IMR-90 (cell line): ENCODE results near the gene COG4.

Experiments
- BHLHE40 ChIP-seq: fragments of 150-350 bp; IDR thresholded peaks from 2 replicates; pipeline ENCODE4 v1.6.1; 2016; ENCODE audit warnings: mild to moderate bottlenecking, low read depth, low read length
- CEBPB ChIP-seq: IDR thresholded peaks from 2 replicates; pipeline ENCODE4 v1.6.1; 2012; ENCODE audit warnings: low read depth, low read length, improper control_type of control experiment
- CHD1 ChIP-seq: IDR thresholded peaks from 2 replicates; pipeline ENCODE4 v1.6.1; 2012; ENCODE audit warnings: low read depth, low read length, improper control_type of control experiment
- CTCF ChIP-seq: conservative IDR thresholded peaks from 2 replicates; pipeline ENCODE4 v1.5.1; 2012; ENCODE audit warnings: mild to moderate bottlenecking, low read depth, low read length, improper control_type of control experiment
- ELK1 ChIP-seq: fragments of 150-350 bp; IDR thresholded peaks from 2 replicates; pipeline ENCODE4 v1.6.1; 2016; ENCODE audit warnings: low read depth, mild to moderate bottlenecking, low read length, moderate library complexity, borderline replicate concordance
- FOS ChIP-seq: fragments of 150-350 bp; IDR thresholded peaks from 2 replicates; pipeline ENCODE4 v1.6.1; 2016; ENCODE audit warnings: low read depth, low read length
- MAZ ChIP-seq: IDR thresholded peaks from 2 replicates; pipeline ENCODE4 v1.6.1; 2012; ENCODE audit warnings: low read depth, mild to moderate bottlenecking, low read length, improper control_type of control experiment, moderate library complexity, borderline replicate concordance
- MXI1 ChIP-seq: IDR thresholded peaks from 2 replicates; pipeline ENCODE4 v1.6.1; 2012; ENCODE audit warnings: low read depth, mild to moderate bottlenecking, low read length, moderate library complexity, borderline replicate concordance
- NFE2L2 ChIP-seq: fragments of 150-350 bp; IDR thresholded peaks from 2 replicates; pipeline ENCODE4 v1.6.1; 2016; ENCODE audit warnings: low read depth, mild to moderate bottlenecking, low read length
- POLR2A ChIP-seq: IDR thresholded peaks from 2 replicates; pipeline ENCODE4 v1.6.1; 2012; ENCODE audit warnings: mild to moderate bottlenecking, low read depth, low read length
- RAD21 ChIP-seq: IDR thresholded peaks from 2 replicates; pipeline ENCODE4 v1.6.1; 2012; ENCODE audit warnings: low read length, improper control_type of control experiment
- RFX5 ChIP-seq: IDR thresholded peaks from 2 replicates; pipeline ENCODE4 v1.8.0; 2012; ENCODE audit warnings: low read depth, mild to moderate bottlenecking, low read length, moderate library complexity
- SMC3 ChIP-seq: fragments of 150-350 bp; IDR thresholded peaks from 2 replicates; pipeline ENCODE4 v1.6.1; 2016; ENCODE audit warnings: low read depth, mild to moderate bottlenecking, antibody characterized with exemption, low read length, moderate library complexity
- USF2 ChIP-seq: fragments of 150-350 bp; IDR thresholded peaks from 2 replicates; pipeline ENCODE4 v1.6.1; 2017; ENCODE audit warnings: mild to moderate bottlenecking, antibody characterized with exemption, low read length, low read depth

DNA sequence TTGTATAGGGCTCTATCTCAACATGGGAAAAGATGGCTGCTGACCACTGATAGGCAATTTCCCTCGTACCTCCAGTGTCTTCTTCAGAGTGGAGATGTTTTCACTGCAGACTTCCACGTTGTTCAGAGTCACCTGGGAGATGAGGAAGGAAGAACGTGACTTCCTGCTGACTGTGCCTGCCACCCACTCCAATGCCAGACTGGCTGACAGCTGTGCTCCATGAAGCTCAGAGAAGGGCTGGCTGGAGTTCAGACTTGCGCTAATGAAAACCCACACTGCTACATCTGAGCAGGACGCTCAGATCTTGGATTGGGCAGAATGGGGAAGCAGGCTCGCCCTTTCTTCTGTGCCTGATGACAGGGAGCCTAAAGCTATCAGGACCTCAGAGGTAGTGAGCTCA, 33.1 kb downstream of the COG4 start:
- no peak for TF ChIP-seq CTCF
- no peak for TF ChIP-seq ELK1
- TF ChIP-seq CEBPB, result no peak
- no peak for TF ChIP-seq MXI1
- TF ChIP-seq USF2, result no peak
- no peak for TF ChIP-seq RFX5
- TF ChIP-seq CHD1, result no peak
- no peak for TF ChIP-seq POLR2A
- no peak for TF ChIP-seq NFE2L2
- TF ChIP-seq MAZ, result no peak
- TF ChIP-seq BHLHE40, result no peak
- no peak for TF ChIP-seq RAD21
- TF ChIP-seq SMC3, result no peak
- TF ChIP-seq FOS, result no peak
